HEK293T (cell line): ENCODE results near the gene ZNF74.

Experiments
- CTCF ChIA-PET: fragments of 350-600 bp; formaldehyde crosslinking; extraction: SDS; loops from one replicate; lab custom pipeline; 2021; ENCODE audit warnings: antibody characterized with exemption, inconsistent platforms; lab: Yijun Ruan, JAX
- POLR2A ChIA-PET: fragments of 350-600 bp; formaldehyde crosslinking; extraction: SDS; loops from one replicate; lab custom pipeline; 2020; ENCODE audit warnings: antibody characterized with exemption, inconsistent platforms; lab: Yijun Ruan, JAX
- DNase-seq: peaks from one replicate; pipeline ENCODE4 v3.0.0; 2012; ENCODE audit warnings: mixed read lengths; ENCODE audit errors: extremely low spot score
- ARNT ChIP-seq: fragments of 450-650 bp; IDR thresholded peaks from 2 replicates; pipeline ENCODE4 v1.6.1; 2017; ENCODE audit warnings: mild to moderate bottlenecking
- BHLHE40 ChIP-seq: fragments of 450-650 bp; IDR thresholded peaks from 2 replicates; pipeline ENCODE4 v1.6.1; 2016; ENCODE audit warnings: mild to moderate bottlenecking, moderate library complexity, borderline replicate concordance
- CTBP1 ChIP-seq: fragments of 450-650 bp; IDR thresholded peaks from 2 replicates; pipeline ENCODE4 v1.6.1; 2016; ENCODE audit warnings: borderline replicate concordance
- ELF4 ChIP-seq: fragments of 450-650 bp; IDR thresholded peaks from 2 replicates; pipeline ENCODE4 v1.6.1; 2017; ENCODE audit warnings: antibody characterized with exemption
- FOXA1 ChIP-seq: fragments of 450-650 bp; IDR thresholded peaks from 2 replicates; pipeline ENCODE4 v1.6.1; 2016; ENCODE audit warnings: mild to moderate bottlenecking
- FOXK2 ChIP-seq: fragments of 450-650 bp; IDR thresholded peaks from 2 replicates; pipeline ENCODE4 v1.6.1; 2016; ENCODE audit warnings: mild to moderate bottlenecking
- FOXM1 ChIP-seq: fragments of 450-650 bp; IDR thresholded peaks from 2 replicates; pipeline ENCODE4 v1.6.1; 2017; ENCODE audit warnings: mild to moderate bottlenecking, borderline replicate concordance
- HDGF ChIP-seq: fragments of 450-650 bp; IDR thresholded peaks from 2 replicates; pipeline ENCODE4 v1.6.1; 2017; ENCODE audit warnings: antibody characterized with exemption, borderline replicate concordance
- L3MBTL2 ChIP-seq: fragments of 450-650 bp; conservative IDR thresholded peaks from 2 replicates; pipeline ENCODE4 v1.6.1; 2016; ENCODE audit warnings: mild to moderate bottlenecking
- LEF1 ChIP-seq: fragments of 450-650 bp; IDR thresholded peaks from 2 replicates; pipeline ENCODE4 v1.6.1; 2017; ENCODE audit warnings: mild to moderate bottlenecking, borderline replicate concordance
- NFRKB ChIP-seq: fragments of 450-650 bp; IDR thresholded peaks from 2 replicates; pipeline ENCODE4 v1.6.1; 2016; ENCODE audit warnings: mild to moderate bottlenecking, moderate library complexity
- SP1 ChIP-seq: fragments of 450-650 bp; IDR thresholded peaks from 2 replicates; pipeline ENCODE4 v1.6.1; 2017
- SUZ12 ChIP-seq: fragments of 450-650 bp; IDR thresholded peaks from 2 replicates; pipeline ENCODE4 v1.6.1; 2016; ENCODE audit warnings: mild to moderate bottlenecking
- TARDBP ChIP-seq: fragments of 450-650 bp; IDR thresholded peaks from 2 replicates; pipeline ENCODE4 v1.6.1; 2016
- ZNF384 ChIP-seq: fragments of 450-650 bp; IDR thresholded peaks from 2 replicates; pipeline ENCODE4 v1.6.1; 2016
- TF ChIP-seq, protein P1 (sequence below): fragments of 450-650 bp; IDR thresholded peaks from 2 replicates; pipeline ENCODE4 v1.6.1; 2016

The ZNF74 gene

DNA sequence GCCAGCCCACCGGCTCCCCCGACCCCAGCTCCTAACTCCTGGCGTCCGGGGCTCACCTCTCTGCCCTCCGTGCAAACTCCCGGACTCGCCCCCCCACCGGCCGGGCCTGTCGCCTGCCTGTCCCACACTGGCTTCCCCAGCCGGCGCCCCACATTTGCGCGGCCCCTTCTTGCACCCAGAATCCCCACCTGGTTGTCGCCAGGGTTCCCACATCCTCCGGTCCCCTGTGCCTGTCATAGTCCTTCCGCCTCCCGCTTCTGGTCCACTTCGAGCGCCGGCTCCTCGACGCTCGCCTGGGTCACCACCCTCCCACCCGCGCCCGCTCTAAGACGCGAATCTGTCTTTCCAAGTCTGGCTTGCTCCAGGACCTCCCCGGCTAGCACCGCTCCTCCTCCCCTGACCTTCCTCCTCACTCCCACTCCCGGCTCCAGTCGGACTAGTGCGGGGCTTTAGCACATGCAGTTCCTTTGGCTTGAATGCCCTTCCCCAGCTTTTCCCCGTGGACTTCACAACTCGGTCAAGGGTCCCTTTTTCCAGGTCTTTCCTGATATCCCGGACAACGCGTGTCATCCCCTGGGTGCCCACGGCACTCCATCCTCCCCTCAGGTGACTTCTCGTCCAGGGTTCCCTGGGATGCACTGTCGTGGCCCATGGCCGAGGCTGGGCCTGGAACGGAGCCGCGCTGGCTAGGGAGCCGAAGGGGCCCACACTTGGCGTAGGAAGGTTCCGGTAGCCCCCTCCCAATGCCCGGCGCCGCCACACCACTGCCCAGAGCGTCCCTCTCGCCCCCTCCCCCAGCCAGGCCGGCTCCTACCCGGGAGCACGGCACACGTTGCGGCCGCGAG lies 43.0 kb downstream of the ZNF74 start:
- peak; percentile 52 for DNase-seq
- POLR2A ChIA-PET: interaction anchor here (0.7 to 1.2 kb wide), 3 partner anchors 19 to 117 kb away, joined by 3 to 4 read pairs (median 4); partner anchors contain the start of gene DGCR6L
- CTCF ChIA-PET: interaction anchor here (0.7 to 3.4 kb wide), 2 partner anchors 18 to 20 kb away, joined by 3 to 17 read pairs; no protein-coding TSS in a partner anchor
- TF ChIP-seq SUZ12: no peak
- TF ChIP-seq LEF1: no peak
- no peak for TF ChIP-seq CTBP1
- TF ChIP-seq, protein P1, sequence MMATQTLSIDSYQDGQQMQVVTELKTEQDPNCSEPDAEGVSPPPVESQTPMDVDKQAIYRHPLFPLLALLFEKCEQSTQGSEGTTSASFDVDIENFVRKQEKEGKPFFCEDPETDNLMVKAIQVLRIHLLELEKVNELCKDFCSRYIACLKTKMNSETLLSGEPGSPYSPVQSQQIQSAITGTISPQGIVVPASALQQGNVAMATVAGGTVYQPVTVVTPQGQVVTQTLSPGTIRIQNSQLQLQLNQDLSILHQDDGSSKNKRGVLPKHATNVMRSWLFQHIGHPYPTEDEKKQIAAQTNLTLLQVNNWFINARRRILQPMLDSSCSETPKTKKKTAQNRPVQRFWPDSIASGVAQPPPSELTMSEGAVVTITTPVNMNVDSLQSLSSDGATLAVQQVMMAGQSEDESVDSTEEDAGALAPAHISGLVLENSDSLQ: no peak
- peak; percentile 69 for TF ChIP-seq L3MBTL2
- no peak for TF ChIP-seq HDGF
- TF ChIP-seq SP1: no peak
- TF ChIP-seq FOXA1: no peak

- peak; percentile 87 for DNase-seq
- ChIA-PET CTCF (no interaction called here), POLR2A (interaction anchor here (1.2 kb wide), 1 partner anchor 20 kb away, joined by 4 read pairs; no protein-coding TSS in a partner anchor)
- peak; percentile 39; the same call in 1 of the 2 replicates for TF ChIP-seq ARNT
- no peak for TF ChIP-seq FOXA1
Observed at GRCh38 chr22:20437613-20438426, 43.9 kb downstream of the ZNF74 start, which contains the start of gene SCARF2. Gene SCARF2, minus strand, starts transcription at chr22:20437825. Its CDS starts 71 bp downstream, at chr22:20437754.

GRCh38 chr22:20438427-20438677 lies 44.4 kb downstream of the ZNF74 start:
- ChIA-PET POLR2A (no interaction called here), CTCF (no interaction called here)
- TF ChIP-seq ELF4 (0 out of 2 replicates have a peak, but pooled peaks have one; percentile 10), CTBP1 (no peak)
- no peak for DNase-seq

DNA sequence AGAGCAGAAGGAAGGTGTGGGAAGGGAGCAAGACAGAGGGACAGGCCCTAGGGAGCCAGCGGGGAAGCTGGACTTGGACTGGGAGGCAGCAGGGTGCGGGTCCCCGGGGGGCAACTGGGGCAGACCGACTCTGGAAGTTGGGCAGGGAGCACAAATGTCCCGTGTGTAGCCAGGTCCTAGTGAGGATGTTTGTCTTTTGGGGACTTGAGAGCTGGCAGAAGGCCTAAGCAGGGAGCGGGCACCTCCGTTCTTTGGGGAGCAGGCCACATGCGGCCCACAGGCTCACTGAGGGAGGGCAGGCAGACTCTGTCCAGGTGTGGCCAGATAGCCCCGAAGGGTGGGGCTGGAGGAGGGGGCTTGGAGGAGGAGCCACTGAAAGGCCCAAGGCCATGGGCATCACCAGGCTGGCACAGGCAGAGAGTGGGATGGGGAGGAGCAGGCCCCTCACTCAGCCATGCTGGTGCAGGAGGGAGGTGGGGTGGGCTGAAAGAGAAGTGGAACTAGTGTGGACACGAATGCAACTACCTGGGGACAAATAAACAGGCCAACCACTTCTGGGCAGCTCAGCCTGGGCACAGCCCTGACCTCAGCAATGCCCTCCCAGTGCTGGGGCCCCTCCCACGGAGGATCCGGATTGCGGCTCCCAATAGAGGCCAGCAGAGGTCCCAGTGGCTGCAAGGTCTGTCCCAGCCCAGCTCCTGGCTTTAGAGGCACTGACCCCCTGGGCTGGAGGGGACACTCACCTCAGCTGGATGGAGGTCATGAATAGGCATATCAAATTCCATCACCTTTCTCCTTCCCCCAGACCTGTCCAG lies 44.9 kb downstream of the ZNF74 start:
- TF ChIP-seq FOXA1: no peak
- no peak for TF ChIP-seq L3MBTL2
- no peak for TF ChIP-seq ELF4
- no peak for TF ChIP-seq ARNT
- peak; percentile 56 for DNase-seq
- CTCF ChIA-PET: interaction anchor here (0.7 kb wide), 1 partner anchor 20 kb away, joined by 14 read pairs; no protein-coding TSS in a partner anchor
- POLR2A ChIA-PET: interaction anchor here (1.2 kb wide), 1 partner anchor 24 kb away, joined by 5 read pairs; no protein-coding TSS in a partner anchor

DNA sequence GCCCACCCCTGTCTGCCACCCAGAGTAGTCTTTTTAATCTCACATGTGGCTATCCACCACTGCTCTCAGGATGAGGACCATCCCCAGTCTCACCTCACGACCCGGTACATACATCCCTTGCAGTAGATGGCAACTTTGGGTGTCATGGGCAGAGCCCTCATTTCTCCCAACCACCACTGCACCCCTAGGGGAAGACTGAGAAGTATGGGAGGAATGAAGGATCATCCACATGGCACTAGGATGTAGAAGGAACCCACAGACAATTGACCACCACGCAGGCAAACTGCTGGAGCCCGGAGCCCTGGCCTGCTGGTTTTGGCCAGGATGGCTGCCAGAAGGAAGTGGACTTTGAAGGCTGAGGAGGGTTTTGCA lies 45.6 kb downstream of the ZNF74 start:
- no peak for DNase-seq
- ChIA-PET CTCF (interaction anchor here (0.8 kb wide), 1 partner anchor 11 kb away, joined by 3 read pairs; no protein-coding TSS in a partner anchor), POLR2A (interaction anchor here (1.2 kb wide), 1 partner anchor 23 kb away, joined by 5 read pairs; no protein-coding TSS in a partner anchor)
- no peak for TF ChIP-seq SUZ12
- TF ChIP-seq, protein P1: no peak
- no peak for TF ChIP-seq ARNT
- TF ChIP-seq TARDBP: no peak
- no peak for TF ChIP-seq SP1
- TF ChIP-seq FOXM1: no peak

DNA sequence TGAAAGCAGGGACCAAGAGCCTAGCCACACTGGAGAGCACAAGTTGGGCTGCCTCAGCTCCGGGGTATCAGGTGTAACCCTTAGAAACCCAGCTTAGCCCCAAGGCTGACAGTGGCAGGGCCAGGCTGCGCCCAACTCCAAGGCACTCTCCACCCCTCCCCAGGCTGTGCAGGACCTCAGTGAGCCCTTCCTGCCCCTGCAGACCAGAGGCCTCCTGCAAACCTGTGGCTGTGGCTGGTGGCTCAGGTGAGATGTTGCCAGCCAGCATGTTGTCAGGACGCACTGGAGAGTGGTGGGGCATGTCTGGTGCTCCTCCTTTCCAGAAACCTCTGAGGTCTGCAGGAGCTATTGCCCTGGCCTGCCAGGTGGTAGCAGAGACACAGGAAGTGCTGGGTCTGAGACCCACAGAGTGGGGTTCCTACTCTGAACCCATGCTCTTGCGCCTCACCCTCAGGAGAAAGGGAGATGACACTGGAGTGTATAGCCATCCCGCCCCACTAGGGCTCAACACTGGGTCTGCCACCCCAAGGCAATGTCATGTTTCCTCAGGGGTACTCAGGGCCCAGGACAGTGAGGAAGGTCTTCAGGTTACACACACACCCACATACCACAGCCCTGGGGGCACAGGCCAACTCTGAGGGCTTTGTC lies 46.1 kb downstream of the ZNF74 start:
- ChIA-PET POLR2A (no interaction called here), CTCF (interaction anchor here (0.8 to 1.3 kb wide), 2 partner anchors 11 to 16 kb away, joined by 3 to 4 read pairs; no protein-coding TSS in a partner anchor)
- no peak for TF ChIP-seq NFRKB
- TF ChIP-seq FOXK2: no peak
- TF ChIP-seq SP1: no peak
- TF ChIP-seq TARDBP: no peak
- TF ChIP-seq FOXM1: no peak
- TF ChIP-seq, protein P1: no peak
- TF ChIP-seq ZNF384: no peak
- TF ChIP-seq ELF4: no peak
- TF ChIP-seq LEF1: no peak
- no peak for TF ChIP-seq BHLHE40
- TF ChIP-seq FOXA1: no peak
- no peak for TF ChIP-seq HDGF
- no peak for DNase-seq
